Activated CD8-positive, alpha-beta T cell treated with anti-CD3 and anti-CD28 coated beads for 36 hours (primary cell): ENCODE results near the gene IL6ST. TPM values are rescaled to one million over a fixed set of nuclear protein-coding genes. Genes with fewer than 3 reads are reported as not detected.

Experiments used
- ATAC-seq: fragments of 200-7000 bp; cut with Tn5 transposase; one replicate; pipeline ENCODE4 v1.10.0; 2021; ENCODE audit warnings: mild to moderate bottlenecking, moderate library complexity
- CTCF ChIA-PET: fragments of 350-600 bp; sonication (Branson Sonifier 250); formaldehyde crosslinking; loops from one replicate; lab custom pipeline; 2021; ENCODE audit warnings: antibody characterized with exemption; lab: Charles Lee
- POLR2A ChIA-PET: fragments of 350-600 bp; sonication (Branson Sonifier 250); formaldehyde crosslinking; loops from one replicate; lab custom pipeline; 2021; ENCODE audit warnings: antibody characterized with exemption; lab: Charles Lee
- DNase-seq: peaks from one replicate; pipeline ENCODE4 v3.0.0-alpha.2; 2020
- H3K27ac Mint-ChIP-seq: one replicate; pipeline ENCODE4 v1.8.0; 2021; ENCODE audit warnings: mild to moderate bottlenecking, mixed read lengths
- H3K27me3 Mint-ChIP-seq: one replicate; pipeline ENCODE4 v1.8.0; 2021; ENCODE audit warnings: mixed read lengths
- H3K36me3 Mint-ChIP-seq: one replicate; pipeline ENCODE4 v1.8.0; 2021; ENCODE audit warnings: low read depth, mixed read lengths
- H3K4me1 Mint-ChIP-seq: one replicate; pipeline ENCODE4 v1.8.0; 2021; ENCODE audit warnings: low read depth, mixed read lengths
- H3K4me3 Mint-ChIP-seq: one replicate; pipeline ENCODE4 v1.8.0; 2021; ENCODE audit warnings: mild to moderate bottlenecking, moderate library complexity, mixed read lengths
- H3K9me3 Mint-ChIP-seq: one replicate; pipeline ENCODE4 v1.8.0; 2021; ENCODE audit warnings: mixed read lengths
- CTCF ChIP-seq: fragments of 200-600 bp; IDR thresholded peaks from one replicate; pipeline ENCODE4 v1.8.0; 2022; ENCODE audit warnings: antibody characterized with exemption, mild to moderate bottlenecking
- intact Hi-C: fragments of 100-400 bp; cut with micrococcal nuclease; formaldehyde crosslinking; loops from one replicate; pipeline ENCODE4 v1.10.0; 2022
- total RNA-seq, 2 experiments: library from RNA; stranded (reverse); gene quantifications; one replicate each; pipeline ENCODE4 v1.2.3, GENCODE V29; 2021

IL6ST gene
- total RNA-seq, 2 experiments from 2014 or later, result 31.4 to 35.3 TPM

- Mint-ChIP-seq H3K27me3 (no peaks in the 10 kb centered on the region), H3K4me3 (no peak overlapping the region), H3K9me3 (no peaks in the 10 kb centered on the region), H3K4me1 (peaks cover 5% of the 10 kb centered on the region), H3K36me3 (no peaks in the 10 kb centered on the region), H3K27ac (no peak overlapping the region)
- CTCF ChIA-PET, result no interaction called here
- intact Hi-C loops, result no loop called here
- POLR2A ChIA-PET, result no interaction called here
- TF ChIP-seq CTCF, result no peak
- ATAC-seq (no peak), DNase-seq (no peak)
These were observed 68.3 kb downstream of the IL6ST start for GRCh38 chr5:55926476-55926875.

GRCh38 chr5:55925712-55926111 is 69.1 kb downstream of the IL6ST start:
- Mint-ChIP-seq H3K36me3 (no peaks in the 10 kb centered on the region), H3K9me3 (no peaks in the 10 kb centered on the region), H3K27ac (no peak overlapping the region), H3K4me3 (no peak overlapping the region), H3K4me1 (peaks cover 5% of the 10 kb centered on the region), H3K27me3 (no peaks in the 10 kb centered on the region)
- ATAC-seq (no peak), DNase-seq (no peak)
- intact Hi-C loops, result no loop called here
- ChIA-PET CTCF (no interaction called here), POLR2A (no interaction called here)
- no peak for TF ChIP-seq CTCF

- ChIA-PET CTCF (interaction anchor here (1.0 to 4.1 kb wide), 2 partner anchors 11 to 13 kb away, joined by 4 to 32 read pairs; no protein-coding TSS in a partner anchor), POLR2A (no interaction called here)
- no peak for ATAC-seq
- intact Hi-C loops, result no loop called here
- no peak for DNase-seq
- Mint-ChIP-seq H3K4me1 (peaks cover 5% of the 10 kb centered on the region), H3K36me3 (no peaks in the 10 kb centered on the region), H3K4me3 (no peak overlapping the region), H3K9me3 (no peaks in the 10 kb centered on the region), H3K27me3 (no peaks in the 10 kb centered on the region), H3K27ac (no peak overlapping the region)
- TF ChIP-seq CTCF, result no peak
These were observed 69.6 kb downstream of the IL6ST start for GRCh38 chr5:55925181-55925580.

- peaks cover 5% of the 10 kb centered on the region for H3K4me1 Mint-ChIP-seq
- no peak for ATAC-seq
- CTCF ChIA-PET, result interaction anchor here (1.0 to 4.1 kb wide), 2 partner anchors 12 to 13 kb away, joined by 4 to 32 read pairs; no protein-coding TSS in a partner anchor
These were observed 70.0 kb downstream of the IL6ST start for GRCh38 chr5:55924744-55925143.

More at GRCh38 chr5:55924744-55925143, 70.0 kb downstream of the IL6ST start:
- no peak for TF ChIP-seq CTCF
- Mint-ChIP-seq H3K9me3 (no peaks in the 10 kb centered on the region), H3K27me3 (no peaks in the 10 kb centered on the region), H3K4me3 (no peak overlapping the region), H3K27ac (no peak overlapping the region), H3K36me3 (no peaks in the 10 kb centered on the region)
- intact Hi-C loops, result no loop called here
- no peak for DNase-seq
- POLR2A ChIA-PET, result interaction anchor here (0.5 to 1.2 kb wide), 2 partner anchors 34 to 185 kb away, joined by 3 read pairs; no protein-coding TSS in a partner anchor
